ENCODE results near the gene ATG14.
A peak's percentile ranks its signal among the peaks of the same experiment; 100 is the strongest.

The ATG14 gene

DNA sequence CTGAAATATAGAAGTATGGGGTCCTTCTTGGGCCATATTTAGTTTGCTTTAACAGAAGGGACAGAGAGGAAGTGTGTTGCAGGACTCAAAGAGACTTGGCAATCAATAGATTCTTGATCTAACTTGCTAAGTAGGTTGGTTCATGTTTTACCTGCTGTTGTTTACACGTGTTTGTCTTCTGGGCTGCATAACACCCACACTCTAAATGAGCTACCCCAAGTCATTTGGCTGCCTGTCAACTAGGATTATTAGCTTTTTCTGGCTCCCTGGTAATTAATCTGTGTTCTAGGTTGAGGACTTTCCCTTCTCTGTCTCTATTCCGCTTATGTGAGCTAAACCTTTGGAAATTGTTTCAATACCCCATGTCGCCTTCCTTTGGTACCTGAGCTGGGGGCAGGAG is 38.9 kb upstream of the ATG14 start:
- no peak for TF ChIP-seq CTCF (IDR thresholded peaks at IDR 0.05)

- TF ChIP-seq CTCF (IDR thresholded peaks at IDR 0.05): no peak
Measured at GRCh38 chr14:55450124-55450523, 38.5 kb upstream of the ATG14 start.

GRCh38 chr14:55449116-55449515 is 37.5 kb upstream of the ATG14 start:
- no peak for TF ChIP-seq CTCF (IDR thresholded peaks at IDR 0.05)

DNA sequence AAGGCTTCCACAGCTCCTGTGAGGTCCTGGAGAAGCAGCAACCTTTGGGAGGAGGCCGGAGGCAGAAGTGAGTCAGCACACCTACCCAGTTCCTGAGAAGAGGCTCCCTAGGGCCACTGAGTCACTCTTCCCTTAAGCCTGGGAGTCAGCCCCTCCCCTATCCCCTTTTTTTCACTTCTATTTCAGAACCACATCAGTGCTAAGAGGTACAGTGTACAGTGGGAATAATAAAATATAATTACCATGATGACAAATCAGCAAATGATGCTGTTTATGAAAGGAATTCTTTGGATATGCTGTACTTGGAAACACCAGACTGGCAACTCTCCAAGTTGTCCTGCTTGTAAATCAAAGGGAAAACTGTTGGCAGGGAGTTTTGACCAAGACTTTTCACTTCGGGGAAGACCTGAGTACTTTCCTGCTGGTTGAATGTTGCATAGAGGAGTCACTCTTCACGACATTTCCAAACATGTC is 36.5 kb upstream of the ATG14 start:
- TF ChIP-seq CTCF (IDR thresholded peaks at IDR 0.05): no peak

DNA sequence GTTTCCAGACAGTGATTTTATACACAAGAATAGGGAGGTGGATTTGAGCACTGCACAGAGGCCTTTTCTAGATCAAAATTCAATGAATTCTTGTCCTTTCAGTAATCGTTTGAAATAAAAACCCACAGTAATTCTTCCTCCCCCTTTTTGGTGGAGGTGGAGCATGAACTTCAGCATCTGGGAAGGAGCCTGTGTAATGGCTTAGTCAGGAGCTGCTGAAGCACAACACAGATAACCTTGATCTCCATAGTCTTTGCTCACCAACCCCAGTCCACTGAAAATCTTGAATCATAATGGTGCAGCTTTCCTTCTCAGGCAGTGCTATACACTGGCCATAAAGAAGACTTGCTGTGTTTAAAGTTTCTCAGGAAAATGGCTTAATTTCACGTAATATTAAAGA is 35.2 kb upstream of the ATG14 start:
- TF ChIP-seq CTCF (IDR thresholded peaks at IDR 0.05): no peak

DNA sequence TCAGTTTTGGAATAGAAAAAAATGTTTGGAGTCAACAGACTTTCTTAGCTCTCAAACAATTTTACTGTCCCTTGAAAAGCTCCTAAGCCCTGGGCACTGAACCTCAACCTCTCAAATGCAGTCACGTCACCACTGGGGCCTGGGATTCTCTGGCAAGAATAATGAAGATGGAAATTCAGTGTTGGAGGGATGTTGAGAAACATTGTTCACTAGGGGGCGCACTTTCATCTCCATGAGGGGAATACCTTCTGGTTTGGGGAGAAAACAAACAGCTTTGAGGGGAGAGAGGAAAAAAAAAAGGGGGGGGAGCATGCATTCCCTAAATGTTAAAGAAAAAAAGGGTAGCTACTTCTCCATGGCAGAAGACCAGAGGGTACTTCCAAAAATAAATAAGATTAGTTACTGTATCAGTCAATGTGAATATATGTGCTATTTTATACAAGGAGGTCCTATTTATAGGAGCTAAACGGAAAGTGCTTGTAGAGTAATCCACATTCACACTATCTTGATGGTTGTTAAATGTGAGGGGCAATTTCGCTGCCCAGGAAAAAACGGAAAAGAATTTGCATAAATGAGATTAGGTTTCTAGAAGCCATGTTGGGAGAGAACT is 34.6 kb upstream of the ATG14 start:
- TF ChIP-seq CTCF (IDR thresholded peaks at IDR 0.05): peak; percentile 72; the same call in 1 of the 2 replicates

GRCh38 chr14:55441286-55441685 is 29.7 kb upstream of the ATG14 start:
- TF ChIP-seq CTCF (IDR thresholded peaks at IDR 0.05): no peak

GRCh38 chr14:55440385-55440784 is 28.8 kb upstream of the ATG14 start, which contains the start of gene TBPL2:
TSS of gene TBPL2 (minus strand) at chr14:55440616. CDS start at chr14:55440449, 167 bp downstream.
- no peak for TF ChIP-seq CTCF (IDR thresholded peaks at IDR 0.05)

All from LNCAP (cell line).